Measurements from ENCODE around the gene ALDH1A2.

- no peak for TF ChIP-seq CTCF (IDR thresholded peaks at IDR 0.05)
- no peak for TF ChIP-seq POLR2AphosphoS5 (IDR thresholded peaks at IDR 0.05; ENCODE audit: low read depth, low read length)
- TF ChIP-seq SIN3A (IDR thresholded peaks at IDR 0.05; ENCODE audit: borderline replicate concordance, insufficient read depth, low read depth, low read length) = no peak
- TF ChIP-seq TCF7L2 (IDR thresholded peaks at IDR 0.05; ENCODE audit: low read depth, low read length) = no peak
- no peak for TF ChIP-seq REST (IDR thresholded peaks at IDR 0.05; ENCODE audit: insufficient read depth in 1 of 2, low read depth in 2 of 2, low read length in 1 of 2)
Observed at GRCh38 chr15:58081891-58082290, 16.4 kb upstream of the ALDH1A2 start.

Data from Panc1 (cell line).